Medulla oblongata (tissue), 1 donor: ENCODE results near the gene BCL2L12.
"Not testable (repeated sequence)": the region's sequence is repeated elsewhere in the genome, so short reads cannot be mapped to it uniquely, and the experiment has no call there.

Source experiments
- DNase-seq: peaks from one replicate; pipeline ENCODE4 v3.0.0-alpha.2; 2015; ENCODE audit errors: extremely low spot score

The BCL2L12 gene

GRCh38 chr19:49665351-49666119, at the start of gene BCL2L12, which contains the start of gene IRF3:
Gene BCL2L12, plus strand, starts transcription at chr19:49665933. Its CDS starts 760 bp downstream, at chr19:49666693.
Gene IRF3, minus strand, starts transcription at chr19:49665857. Its CDS starts 1,019 bp downstream, at chr19:49664838.
- peak; percentile 97 for DNase-seq

- DNase-seq: no peak
Measured at GRCh38 chr19:49616532-49616931, 49.2 kb upstream of the BCL2L12 start.

GRCh38 chr19:49616945-49617344, 48.8 kb upstream of the BCL2L12 start:
- DNase-seq: no peak

- DNase-seq: not testable (repeated sequence)
Measured at GRCh38 chr19:49617860-49618259, 47.9 kb upstream of the BCL2L12 start.

- no peak for DNase-seq
Measured at GRCh38 chr19:49624967-49625910, 40.5 kb upstream of the BCL2L12 start.

- no peak for DNase-seq
Measured at GRCh38 chr19:49626226-49626625, 39.5 kb upstream of the BCL2L12 start.

- DNase-seq: no peak
Measured at GRCh38 chr19:49629659-49630058, 36.1 kb upstream of the BCL2L12 start.

GRCh38 chr19:49631014-49631588, 34.6 kb upstream of the BCL2L12 start:
- DNase-seq: no peak

- DNase-seq: no peak
Measured at GRCh38 chr19:49631610-49632192, 34.0 kb upstream of the BCL2L12 start.

GRCh38 chr19:49632576-49632975, 33.2 kb upstream of the BCL2L12 start:
- DNase-seq: no peak

- DNase-seq: not testable (repeated sequence)
Measured at GRCh38 chr19:49633273-49633672, 32.5 kb upstream of the BCL2L12 start.

- no peak for DNase-seq
Measured at GRCh38 chr19:49635530-49636232, 30.1 kb upstream of the BCL2L12 start.

GRCh38 chr19:49636233-49636932, 29.4 kb upstream of the BCL2L12 start:
- DNase-seq: no peak

- peak; percentile 10 for DNase-seq
Measured at GRCh38 chr19:49637821-49638738, 27.7 kb upstream of the BCL2L12 start.

- DNase-seq: no peak
Measured at GRCh38 chr19:49639401-49640112, 26.2 kb upstream of the BCL2L12 start.

- DNase-seq: peak; percentile 100
Measured at GRCh38 chr19:49640113-49640898, 25.4 kb upstream of the BCL2L12 start, which contains the start of gene RRAS. Gene RRAS, minus strand, starts transcription at chr19:49640143. Its CDS starts 45 bp downstream, at chr19:49640098.

GRCh38 chr19:49641688-49642491, 23.8 kb upstream of the BCL2L12 start, which contains the start of gene SCAF1:
Gene SCAF1, plus strand, starts transcription at chr19:49642209. Its CDS starts 2,818 bp downstream, at chr19:49645027.
- DNase-seq: peak; percentile 99
